Epithelial cell of proximal tubule (primary cell): Measurements from ENCODE around the gene RGPD8. TPM values are rescaled to one million over a fixed set of nuclear protein-coding genes. Genes with fewer than 3 reads are reported as not detected.

Experiments
- DNase-seq: peaks from one replicate; pipeline ENCODE4 v3.0.0-alpha.2; 2011; ENCODE audit warnings: low read depth
- H3K4me3 ChIP-seq: 2 replicates; pipeline ENCODE4 v1.5.1; 2011; ENCODE audit warnings: low read depth, mild to moderate bottlenecking, low read length
- total RNA-seq: library from RNA; depleted of rRNA; stranded (reverse); fragments of >200 nt; gene quantifications from 2 replicates; pipeline ENCODE4 v1.2.3, GENCODE V29; 2015
- TF ChIP-seq, protein P1 (sequence below): conservative IDR thresholded peaks from 2 replicates; pipeline ENCODE4 v1.5.1; 2012; ENCODE audit warnings: low read depth, mild to moderate bottlenecking, low read length

Gene RGPD8
- 2.4 and 4.3 TPM in 2 replicates for total RNA-seq

DNA sequence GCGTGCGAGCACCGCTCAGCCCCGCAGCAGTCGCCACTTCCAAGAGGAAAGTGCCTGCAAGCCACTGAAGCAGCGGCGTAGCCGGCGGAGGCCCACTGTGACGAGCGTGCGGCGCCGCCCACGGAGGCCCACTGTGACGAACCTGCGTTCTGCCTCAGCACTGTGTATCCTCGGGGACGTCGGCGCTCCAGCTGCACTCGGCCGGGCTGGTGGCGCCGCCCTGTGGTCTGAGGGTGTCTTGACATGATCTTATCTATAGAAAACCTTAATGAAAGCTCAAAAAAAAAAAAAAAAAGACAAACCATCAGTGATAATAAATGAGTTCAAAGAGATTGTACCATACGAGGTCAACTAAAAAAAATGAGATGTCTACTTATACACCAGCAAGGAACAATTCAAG is at the start of gene RGPD8:
Gene RGPD8 (minus strand): TSS at position 166 of the 400 bp plus-strand sequence. CDS start 192 bp downstream, outside the sequence.
- TF ChIP-seq, protein P1, sequence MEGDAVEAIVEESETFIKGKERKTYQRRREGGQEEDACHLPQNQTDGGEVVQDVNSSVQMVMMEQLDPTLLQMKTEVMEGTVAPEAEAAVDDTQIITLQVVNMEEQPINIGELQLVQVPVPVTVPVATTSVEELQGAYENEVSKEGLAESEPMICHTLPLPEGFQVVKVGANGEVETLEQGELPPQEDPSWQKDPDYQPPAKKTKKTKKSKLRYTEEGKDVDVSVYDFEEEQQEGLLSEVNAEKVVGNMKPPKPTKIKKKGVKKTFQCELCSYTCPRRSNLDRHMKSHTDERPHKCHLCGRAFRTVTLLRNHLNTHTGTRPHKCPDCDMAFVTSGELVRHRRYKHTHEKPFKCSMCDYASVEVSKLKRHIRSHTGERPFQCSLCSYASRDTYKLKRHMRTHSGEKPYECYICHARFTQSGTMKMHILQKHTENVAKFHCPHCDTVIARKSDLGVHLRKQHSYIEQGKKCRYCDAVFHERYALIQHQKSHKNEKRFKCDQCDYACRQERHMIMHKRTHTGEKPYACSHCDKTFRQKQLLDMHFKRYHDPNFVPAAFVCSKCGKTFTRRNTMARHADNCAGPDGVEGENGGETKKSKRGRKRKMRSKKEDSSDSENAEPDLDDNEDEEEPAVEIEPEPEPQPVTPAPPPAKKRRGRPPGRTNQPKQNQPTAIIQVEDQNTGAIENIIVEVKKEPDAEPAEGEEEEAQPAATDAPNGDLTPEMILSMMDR: peak; percentile 60
- peak within 1 kb of the TSS; percentile 45 for H3K4me3 ChIP-seq
- DNase-seq: peak; percentile 10

DNA sequence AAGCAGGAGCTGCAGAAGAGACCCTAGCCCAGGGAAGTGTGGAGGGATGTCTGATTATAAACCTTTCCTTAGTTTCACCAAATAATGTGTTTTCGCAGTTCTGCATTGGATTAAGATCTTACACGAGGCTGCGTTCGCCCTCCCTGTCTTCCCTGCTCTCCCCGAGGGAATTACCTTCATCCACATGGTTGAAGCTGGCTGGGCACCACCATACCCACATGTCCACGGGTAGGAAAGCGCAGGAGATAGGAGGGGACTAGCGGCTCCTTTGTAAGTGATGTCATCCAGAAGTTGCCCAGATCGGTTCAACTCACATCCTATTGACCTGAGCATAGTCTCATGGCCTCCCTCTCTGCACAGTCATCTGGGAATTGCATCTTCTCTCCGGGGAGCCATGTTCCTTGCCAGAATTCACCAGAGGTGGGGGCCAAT is 49.6 kb upstream of the RGPD8 start:
- H3K4me3 ChIP-seq: peak overlapping the region; percentile 90
- DNase-seq: no peak
- TF ChIP-seq, protein P1: no peak

DNA sequence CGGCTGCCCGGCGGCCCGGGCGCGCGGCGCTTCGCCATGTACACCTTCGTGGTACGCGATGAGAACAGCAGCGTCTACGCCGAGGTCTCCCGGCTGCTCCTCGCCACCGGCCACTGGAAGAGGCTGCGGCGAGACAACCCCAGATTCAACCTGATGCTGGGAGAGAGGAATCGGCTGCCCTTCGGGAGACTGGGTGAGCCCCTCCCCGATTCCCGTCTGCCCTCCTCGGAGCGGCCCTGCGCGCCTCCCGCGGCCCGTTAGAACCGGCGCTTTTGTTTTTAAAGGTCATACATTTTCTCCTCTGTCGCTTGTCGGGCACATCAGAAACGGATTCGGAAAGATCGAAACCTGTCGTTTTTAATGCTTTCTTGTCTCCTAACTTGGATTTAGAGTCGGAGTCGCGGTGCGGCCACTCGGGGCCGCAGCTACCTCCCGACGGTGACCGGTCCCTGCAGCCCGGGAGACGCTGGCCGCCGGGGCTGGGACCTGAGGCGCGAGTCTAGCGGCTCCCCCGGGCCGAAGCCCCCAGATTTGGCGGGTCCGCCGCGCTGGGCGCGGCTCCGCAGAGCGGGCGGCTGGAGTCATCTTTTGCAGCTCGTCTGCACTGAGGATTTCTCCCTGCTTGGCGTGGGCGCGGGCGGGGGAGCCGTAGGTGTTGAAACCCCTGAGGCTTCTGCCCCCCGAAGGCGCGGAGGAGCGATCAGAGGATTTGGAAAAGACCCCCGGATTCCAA is 49.0 kb upstream of the RGPD8 start:
- TF ChIP-seq, protein P1: no peak
- peak overlapping the region; percentile 90 for H3K4me3 ChIP-seq
- DNase-seq: no peak

DNA sequence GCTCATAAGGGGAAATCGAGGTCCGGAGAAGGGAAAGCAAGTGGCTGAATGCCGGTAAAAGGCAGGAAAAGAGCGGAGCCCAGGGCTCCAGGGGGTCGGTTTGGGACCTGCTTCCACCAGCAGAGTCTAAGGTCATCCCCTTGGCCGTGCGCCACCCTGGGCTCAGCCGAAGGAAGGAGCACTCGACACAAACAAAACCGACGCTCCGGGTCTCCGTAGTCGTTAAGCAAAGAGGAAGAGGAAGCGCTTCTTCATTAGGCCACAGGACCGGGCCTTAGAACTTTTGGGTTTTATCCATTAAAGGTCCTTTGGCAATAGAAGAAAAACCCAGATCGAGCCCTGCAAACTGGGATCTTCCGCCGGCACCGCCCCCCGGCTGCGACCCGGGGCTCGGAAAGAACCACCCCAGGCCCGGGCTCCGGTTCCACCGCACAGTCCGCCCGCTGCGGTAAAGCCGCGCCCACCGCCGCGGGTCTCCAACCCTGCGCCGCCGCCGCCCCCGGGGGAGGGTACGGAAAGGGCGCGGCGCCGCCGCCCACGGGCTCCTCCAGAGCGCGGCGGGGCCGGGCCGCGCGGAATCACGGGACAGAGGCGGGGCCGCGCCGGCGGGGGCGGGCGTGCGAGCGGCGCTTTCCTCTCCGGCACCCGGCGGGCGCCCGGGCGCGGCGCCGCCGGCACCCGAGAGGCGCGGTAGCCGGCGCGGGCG is 48.2 kb upstream of the RGPD8 start, which contains the start of gene TTL:
Gene TTL (plus strand): TSS at position 629 of the 706 bp plus-strand sequence. CDS start 189 bp downstream, outside the sequence.
- TF ChIP-seq, protein P1: no peak
- DNase-seq: no peak
- H3K4me3 ChIP-seq: peak within 1 kb of the TSS; percentile 90

DNA sequence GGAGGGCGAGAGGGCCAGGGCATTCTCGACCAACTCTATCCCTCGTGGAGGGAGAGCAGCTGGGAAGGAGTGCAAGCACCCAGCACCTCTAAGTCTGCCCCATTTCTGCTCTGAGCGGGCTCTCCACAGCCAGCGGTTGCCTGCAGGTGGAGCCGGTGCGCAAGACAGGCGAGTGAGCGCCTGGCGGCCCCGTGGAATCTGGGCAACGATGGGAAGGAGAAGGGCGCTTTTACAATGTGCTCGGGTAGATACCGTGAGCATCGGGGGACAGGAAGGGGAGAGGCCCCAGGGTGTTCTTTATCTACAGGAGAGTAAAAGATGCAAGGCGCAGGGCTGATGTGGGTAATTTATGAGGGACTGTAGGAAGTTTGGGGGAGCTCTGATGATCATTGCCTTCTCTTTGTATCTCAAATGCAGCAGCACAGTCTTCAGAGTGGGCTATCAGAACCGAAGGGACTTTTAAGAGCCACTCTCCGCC is 47.6 kb upstream of the RGPD8 start:
- TF ChIP-seq, protein P1: peak; percentile 82
- H3K4me3 ChIP-seq: peak overlapping the region; percentile 77
- DNase-seq: peak; percentile 36

DNA sequence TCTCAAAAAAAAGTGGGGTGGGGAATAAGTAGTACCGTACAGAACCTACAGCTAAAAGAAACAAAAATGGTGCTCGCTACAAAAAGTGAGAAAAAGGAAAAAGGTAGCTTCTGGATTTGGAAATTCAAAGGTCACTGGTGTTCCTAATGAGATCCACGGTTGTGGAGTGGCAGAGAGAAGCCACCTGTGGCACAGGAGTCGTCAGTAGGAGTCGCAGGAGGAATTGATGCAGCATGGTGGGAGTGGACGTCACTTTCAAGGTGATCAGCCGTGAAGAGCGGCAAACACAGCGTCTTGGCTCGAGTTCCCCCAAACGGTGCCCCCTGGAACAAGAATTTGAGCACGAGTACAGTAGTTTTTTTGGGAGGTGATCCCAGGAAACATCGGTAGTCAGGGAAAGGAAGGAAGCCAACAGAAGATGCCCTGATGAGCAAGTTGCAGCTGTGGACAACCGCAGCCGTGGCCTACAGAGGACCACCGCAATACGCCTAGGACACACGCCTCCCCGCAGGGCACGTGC is 47.1 kb upstream of the RGPD8 start:
- DNase-seq: no peak

More for the DNA sequence above, 47.1 kb upstream of the RGPD8 start:
- peak overlapping the region; percentile 77 for H3K4me3 ChIP-seq
- TF ChIP-seq, protein P1: no peak
